GM12874 (cell line): Measurements from ENCODE around the gene EXOC4.

ENCODE experiments used
- TF ChIP-seq, protein P1 (sequence below): IDR thresholded peaks from 2 replicates; pipeline ENCODE4 v1.5.1; 2011; ENCODE audit warnings: low read depth, mild to moderate bottlenecking, control low read depth, low read length, moderate library complexity; ENCODE audit not compliant: insufficient read depth

EXOC4 gene

DNA sequence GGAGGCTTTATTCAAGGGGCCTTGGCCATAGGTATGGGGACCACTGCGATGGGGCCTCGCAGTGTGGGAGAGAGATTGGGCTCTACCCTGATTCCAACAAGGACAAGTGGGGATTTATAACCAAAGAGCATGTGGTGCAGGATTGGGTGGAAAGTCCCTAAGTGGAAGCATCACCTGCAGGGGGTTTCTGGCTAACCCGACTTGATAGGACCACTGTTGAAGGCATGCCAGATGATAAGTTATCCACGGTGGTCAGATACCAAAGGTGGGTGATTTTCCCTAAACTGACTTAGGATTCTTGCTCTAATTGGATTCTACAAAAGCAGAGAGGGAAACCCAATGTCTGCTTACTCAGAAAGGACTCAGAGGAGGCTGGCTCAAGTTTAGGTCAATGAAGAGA is 444.7 kb downstream of the EXOC4 start:
- TF ChIP-seq, protein P1, sequence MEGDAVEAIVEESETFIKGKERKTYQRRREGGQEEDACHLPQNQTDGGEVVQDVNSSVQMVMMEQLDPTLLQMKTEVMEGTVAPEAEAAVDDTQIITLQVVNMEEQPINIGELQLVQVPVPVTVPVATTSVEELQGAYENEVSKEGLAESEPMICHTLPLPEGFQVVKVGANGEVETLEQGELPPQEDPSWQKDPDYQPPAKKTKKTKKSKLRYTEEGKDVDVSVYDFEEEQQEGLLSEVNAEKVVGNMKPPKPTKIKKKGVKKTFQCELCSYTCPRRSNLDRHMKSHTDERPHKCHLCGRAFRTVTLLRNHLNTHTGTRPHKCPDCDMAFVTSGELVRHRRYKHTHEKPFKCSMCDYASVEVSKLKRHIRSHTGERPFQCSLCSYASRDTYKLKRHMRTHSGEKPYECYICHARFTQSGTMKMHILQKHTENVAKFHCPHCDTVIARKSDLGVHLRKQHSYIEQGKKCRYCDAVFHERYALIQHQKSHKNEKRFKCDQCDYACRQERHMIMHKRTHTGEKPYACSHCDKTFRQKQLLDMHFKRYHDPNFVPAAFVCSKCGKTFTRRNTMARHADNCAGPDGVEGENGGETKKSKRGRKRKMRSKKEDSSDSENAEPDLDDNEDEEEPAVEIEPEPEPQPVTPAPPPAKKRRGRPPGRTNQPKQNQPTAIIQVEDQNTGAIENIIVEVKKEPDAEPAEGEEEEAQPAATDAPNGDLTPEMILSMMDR: no peak

GRCh38 chr7:133698127-133698526 is 445.2 kb downstream of the EXOC4 start:
- TF ChIP-seq, protein P1: no peak

DNA sequence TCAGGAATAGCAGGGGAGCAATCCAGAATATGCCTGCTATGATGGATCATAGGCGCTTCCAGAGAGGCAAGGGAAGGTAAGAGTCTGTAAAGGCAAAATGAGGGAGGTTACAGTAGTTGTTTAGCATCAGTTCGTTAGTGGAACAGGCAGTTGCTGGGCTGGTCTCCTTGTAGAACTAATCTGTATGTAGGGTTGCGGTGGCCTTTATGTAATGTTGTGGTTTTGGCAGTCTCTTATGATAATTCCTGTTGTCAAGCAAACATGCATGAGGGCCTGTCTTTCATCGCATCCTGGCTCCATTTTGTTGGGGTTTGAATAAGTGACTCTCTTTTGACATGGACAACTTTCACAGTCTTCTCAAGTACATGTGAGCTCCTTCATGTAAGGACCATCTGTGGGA is 446.5 kb downstream of the EXOC4 start:
- TF ChIP-seq, protein P1: no peak

GRCh38 chr7:133702078-133702477 is 449.2 kb downstream of the EXOC4 start:
- TF ChIP-seq, protein P1: no peak

DNA sequence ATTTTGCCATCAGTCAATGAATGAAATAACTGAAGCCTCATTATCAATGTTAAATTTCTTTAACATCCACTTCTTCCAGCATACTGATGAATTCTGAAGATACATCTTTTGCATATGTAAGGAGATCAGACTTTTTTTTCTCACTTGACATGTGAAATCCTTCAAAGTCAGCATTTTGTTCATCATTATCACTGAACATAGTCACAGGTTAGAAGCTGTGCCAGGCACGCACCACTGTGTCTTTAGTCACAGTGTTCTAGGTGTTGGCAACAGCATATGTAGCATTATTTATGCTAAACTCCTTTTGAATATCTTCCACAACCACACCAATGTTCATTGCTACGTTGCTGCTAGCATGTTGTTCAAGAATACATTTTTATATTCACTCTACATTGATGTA is 450.1 kb downstream of the EXOC4 start:
- TF ChIP-seq, protein P1: no peak

DNA sequence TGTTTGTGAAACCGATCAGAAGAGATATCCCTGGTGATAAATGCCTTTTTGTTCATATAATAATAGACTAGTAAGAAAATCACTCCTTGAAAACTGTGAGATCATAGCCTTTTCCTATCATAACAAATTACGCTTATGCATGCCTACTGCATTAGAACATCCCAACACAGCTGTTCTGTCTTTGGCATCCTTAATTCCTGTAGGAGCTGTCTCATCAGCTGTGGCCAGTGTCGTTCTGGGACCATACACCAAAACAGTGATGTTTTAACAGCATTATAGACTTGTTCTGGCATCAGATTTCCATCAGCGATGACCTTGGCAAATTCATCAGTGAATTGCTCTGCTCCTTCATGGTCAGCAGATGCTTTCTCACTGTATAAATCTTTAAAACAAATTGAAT is 450.7 kb downstream of the EXOC4 start:
- TF ChIP-seq, protein P1: no peak

- TF ChIP-seq, protein P1: no peak
Measured at GRCh38 chr7:133704453-133704852, 451.6 kb downstream of the EXOC4 start.

- TF ChIP-seq, protein P1: no peak
Measured at GRCh38 chr7:133705596-133705995, 452.7 kb downstream of the EXOC4 start.
